A204.1 (cell line): ENCODE measurements around the gene MDP1.

Source experiments
- FAIRE-seq: peaks from 2 replicates; lab custom pipeline; 2012; peaks lifted over from hg19 to GRCh38; lab: Jason Lieb, UNC

MDP1 gene

GRCh38 chr14:24179961-24180796, 35.7 kb downstream of the MDP1 start:
- FAIRE-seq: no peak

GRCh38 chr14:24179294-24179960, 36.4 kb downstream of the MDP1 start:
- FAIRE-seq: no peak

GRCh38 chr14:24178399-24179178, 37.3 kb downstream of the MDP1 start:
- FAIRE-seq: no peak

GRCh38 chr14:24177891-24178290, 38.0 kb downstream of the MDP1 start:
- no peak for FAIRE-seq

- FAIRE-seq: no peak
Measured at GRCh38 chr14:24177041-24177825, 38.6 kb downstream of the MDP1 start.

GRCh38 chr14:24176599-24176998, 39.3 kb downstream of the MDP1 start:
- no peak for FAIRE-seq

- no peak for FAIRE-seq
Measured at GRCh38 chr14:24172871-24173281, 43.0 kb downstream of the MDP1 start.

GRCh38 chr14:24172261-24172860, 43.5 kb downstream of the MDP1 start:
- no peak for FAIRE-seq

- no peak for FAIRE-seq
Measured at GRCh38 chr14:24171422-24172260, 44.2 kb downstream of the MDP1 start, which contains the start of gene REC8. TSS of gene REC8 (plus strand) at chr14:24172080. CDS start at chr14:24172553, 473 bp downstream.

GRCh38 chr14:24167469-24168114, 48.3 kb downstream of the MDP1 start:
- FAIRE-seq: no peak

- FAIRE-seq: no peak
Measured at GRCh38 chr14:24165785-24166184, 50.1 kb downstream of the MDP1 start.

- no peak for FAIRE-seq
Measured at GRCh38 chr14:24164518-24164991, 51.3 kb downstream of the MDP1 start.
